Neuron (in vitro differentiated cells): Measurements from ENCODE around the gene HEPHL1.

Experiments
- H2AFZ ChIP-seq: one replicate; pipeline ENCODE4 v1.6.1; 2013; ENCODE audit warnings: low read depth, mild to moderate bottlenecking, inconsistent platforms, low read length, moderate library complexity
- H3K27me3 ChIP-seq: one replicate; pipeline ENCODE4 v1.6.1; 2013; ENCODE audit warnings: low read length; ENCODE audit not compliant: insufficient read depth
- H3K36me3 ChIP-seq: one replicate; pipeline ENCODE4 v1.6.1; 2013; ENCODE audit warnings: low read length; ENCODE audit not compliant: insufficient read depth
- H3K4me1 ChIP-seq: one replicate; pipeline ENCODE4 v1.6.1; 2013; ENCODE audit warnings: low read length; ENCODE audit not compliant: insufficient read depth
- H3K4me3 ChIP-seq: 2 replicates; pipeline ENCODE4 v1.5.1; 2013; ENCODE audit warnings: mild to moderate bottlenecking, low read length, moderate library complexity
- H3K9me3 ChIP-seq: one replicate; pipeline ENCODE4 v1.6.1; 2013; ENCODE audit warnings: low read length

The HEPHL1 gene

DNA sequence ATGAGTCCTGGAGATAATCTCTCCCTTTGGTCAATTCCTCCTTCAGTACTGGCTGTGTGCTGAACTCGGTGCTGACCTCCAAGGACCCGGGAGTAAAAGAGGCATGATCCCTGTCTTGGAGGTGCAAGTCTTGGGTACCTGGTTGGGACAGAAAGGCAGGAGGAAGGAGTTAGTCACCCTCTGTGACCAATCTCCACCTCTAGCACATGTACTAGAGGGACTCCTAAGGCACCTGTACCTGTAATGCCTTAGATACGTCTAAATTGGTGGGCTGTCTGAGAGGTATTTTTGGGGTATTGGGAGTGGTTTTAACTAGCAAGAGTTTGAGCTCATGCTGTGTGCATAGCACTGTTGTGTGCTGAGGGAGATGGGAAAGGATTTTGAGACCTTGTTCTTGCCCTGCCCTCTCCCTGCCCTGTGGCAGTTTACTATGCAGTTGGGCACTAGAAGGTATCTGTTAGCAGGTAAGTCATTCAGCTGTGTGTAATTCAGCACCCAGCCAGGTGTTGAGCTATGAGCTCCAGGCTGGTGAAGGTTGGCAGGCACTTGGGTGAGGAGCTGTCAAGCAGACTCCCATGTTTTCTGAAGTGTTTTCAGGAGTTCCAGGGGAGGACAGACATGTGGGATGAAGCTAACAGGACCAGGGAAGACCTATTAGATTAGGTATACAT is 110.0 kb downstream of the HEPHL1 start:
- Histone ChIP-seq H3K27me3 (no peaks in the 10 kb centered on the region), H3K4me3 (peak overlapping the region; percentile 68), H3K4me1 (peaks cover 37% of the 10 kb centered on the region), H2AFZ (no peak overlapping the region), H3K36me3 (no peaks in the 10 kb centered on the region), H3K9me3 (no peaks in the 10 kb centered on the region)

DNA sequence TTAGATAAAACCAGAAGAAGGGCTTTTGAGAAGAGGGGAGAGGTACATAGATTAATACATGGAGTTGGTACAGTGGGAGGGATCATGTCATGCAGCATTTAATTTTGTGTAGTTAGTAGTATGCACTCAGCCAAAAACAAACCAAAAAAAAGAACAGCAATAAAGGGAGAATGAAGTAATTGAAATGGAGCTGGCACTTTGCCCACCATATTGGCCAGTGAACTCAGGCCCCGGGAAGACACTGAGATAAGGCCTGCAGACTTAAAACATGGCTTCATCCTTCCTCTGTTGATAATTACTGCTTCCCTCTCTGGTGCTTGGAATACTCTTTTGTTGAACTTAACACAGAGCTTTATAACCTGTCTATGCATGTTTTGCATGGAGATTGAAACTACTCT is 110.6 kb downstream of the HEPHL1 start:
- H3K36me3 ChIP-seq, result no peaks in the 10 kb centered on the region
- no peaks in the 10 kb centered on the region for H3K27me3 ChIP-seq
- no peak overlapping the region for H3K4me3 ChIP-seq
- H3K9me3 ChIP-seq, result no peaks in the 10 kb centered on the region
- H3K4me1 ChIP-seq, result peaks cover 37% of the 10 kb centered on the region
- H2AFZ ChIP-seq, result no peak overlapping the region

DNA sequence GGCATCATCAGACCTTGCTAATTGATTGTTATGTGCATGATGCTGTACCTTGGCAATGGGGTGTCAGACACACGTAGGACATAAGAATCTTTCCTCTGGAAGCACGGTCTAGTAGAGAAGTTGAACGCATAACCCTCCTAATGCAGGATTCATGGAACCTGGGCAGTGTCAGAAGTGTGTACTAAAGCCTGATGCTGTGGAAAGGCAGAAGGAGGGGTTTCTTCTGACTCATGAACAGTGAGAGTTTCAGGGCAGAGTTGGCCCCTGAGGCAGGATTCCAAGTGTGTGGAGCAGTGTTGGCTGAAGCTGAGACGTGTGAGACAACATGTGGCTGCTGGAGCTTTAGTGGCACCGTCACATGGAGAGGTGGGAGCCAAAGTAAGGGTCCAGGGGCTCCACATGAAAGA is 111.0 kb downstream of the HEPHL1 start:
- H3K36me3 ChIP-seq, result no peaks in the 10 kb centered on the region
- peaks cover 34% of the 10 kb centered on the region for H3K4me1 ChIP-seq
- no peaks in the 10 kb centered on the region for H3K9me3 ChIP-seq
- no peak overlapping the region for H2AFZ ChIP-seq
- no peak overlapping the region for H3K4me3 ChIP-seq
- H3K27me3 ChIP-seq, result no peaks in the 10 kb centered on the region

DNA sequence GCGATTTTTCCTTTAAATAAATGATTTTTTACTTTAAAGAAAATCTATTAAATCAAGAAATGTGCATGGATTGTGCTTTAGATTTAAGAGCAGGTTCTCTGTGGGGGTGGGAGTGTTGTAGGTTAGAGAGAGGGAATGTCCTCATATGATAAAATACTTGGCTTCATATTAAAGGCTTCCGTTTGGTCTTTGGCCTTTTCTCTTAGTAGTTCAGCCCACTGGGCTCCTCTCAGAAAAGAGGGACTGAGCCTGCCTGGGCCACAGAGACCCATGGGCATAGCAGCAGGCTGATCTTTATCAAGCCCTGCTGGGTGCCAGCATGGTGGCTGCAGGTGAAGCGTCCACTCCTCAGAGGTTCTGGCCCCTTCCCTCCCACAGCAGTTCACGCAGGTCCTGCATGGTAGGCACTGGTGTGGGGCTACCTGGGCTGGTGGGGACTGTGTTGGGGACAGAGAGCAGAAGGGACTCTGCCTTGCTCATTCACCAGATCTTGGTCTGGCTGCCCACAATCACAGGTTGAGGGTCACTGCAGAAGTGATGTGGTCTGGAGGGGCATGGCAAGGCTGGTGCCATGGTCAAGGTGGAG is 111.8 kb downstream of the HEPHL1 start:
- Histone ChIP-seq H3K9me3 (no peaks in the 10 kb centered on the region), H3K4me3 (no peak overlapping the region), H3K36me3 (no peaks in the 10 kb centered on the region)

DNA sequence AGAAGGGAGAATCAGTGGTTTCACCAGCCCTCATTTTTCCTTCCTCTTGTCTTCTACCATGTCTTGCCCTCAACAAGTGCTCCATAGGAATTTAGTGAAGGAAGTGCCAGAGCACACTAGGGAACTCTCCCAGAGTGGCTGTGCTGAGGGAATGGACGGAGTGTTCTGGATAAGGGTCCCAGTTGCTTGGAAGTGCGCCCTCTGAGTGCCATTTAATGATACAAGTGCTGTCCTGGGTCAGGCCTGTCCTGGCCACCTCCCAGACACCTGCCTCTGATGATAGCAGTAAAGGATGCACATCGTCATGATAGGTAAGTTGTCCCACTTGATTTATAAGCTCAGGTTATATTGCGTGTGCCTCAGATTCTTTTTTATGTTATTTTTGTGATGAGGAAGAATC is 112.6 kb downstream of the HEPHL1 start:
- H3K9me3 ChIP-seq, result no peaks in the 10 kb centered on the region
- no peaks in the 10 kb centered on the region for H3K27me3 ChIP-seq
- peaks cover 26% of the 10 kb centered on the region for H3K4me1 ChIP-seq
- no peak overlapping the region for H2AFZ ChIP-seq
- no peaks in the 10 kb centered on the region for H3K36me3 ChIP-seq
- H3K4me3 ChIP-seq, result no peak overlapping the region

More for the DNA sequence above, 111.8 kb downstream of the HEPHL1 start:
- no peaks in the 10 kb centered on the region for H3K27me3 ChIP-seq
- no peak overlapping the region for H2AFZ ChIP-seq
- peaks cover 26% of the 10 kb centered on the region for H3K4me1 ChIP-seq

DNA sequence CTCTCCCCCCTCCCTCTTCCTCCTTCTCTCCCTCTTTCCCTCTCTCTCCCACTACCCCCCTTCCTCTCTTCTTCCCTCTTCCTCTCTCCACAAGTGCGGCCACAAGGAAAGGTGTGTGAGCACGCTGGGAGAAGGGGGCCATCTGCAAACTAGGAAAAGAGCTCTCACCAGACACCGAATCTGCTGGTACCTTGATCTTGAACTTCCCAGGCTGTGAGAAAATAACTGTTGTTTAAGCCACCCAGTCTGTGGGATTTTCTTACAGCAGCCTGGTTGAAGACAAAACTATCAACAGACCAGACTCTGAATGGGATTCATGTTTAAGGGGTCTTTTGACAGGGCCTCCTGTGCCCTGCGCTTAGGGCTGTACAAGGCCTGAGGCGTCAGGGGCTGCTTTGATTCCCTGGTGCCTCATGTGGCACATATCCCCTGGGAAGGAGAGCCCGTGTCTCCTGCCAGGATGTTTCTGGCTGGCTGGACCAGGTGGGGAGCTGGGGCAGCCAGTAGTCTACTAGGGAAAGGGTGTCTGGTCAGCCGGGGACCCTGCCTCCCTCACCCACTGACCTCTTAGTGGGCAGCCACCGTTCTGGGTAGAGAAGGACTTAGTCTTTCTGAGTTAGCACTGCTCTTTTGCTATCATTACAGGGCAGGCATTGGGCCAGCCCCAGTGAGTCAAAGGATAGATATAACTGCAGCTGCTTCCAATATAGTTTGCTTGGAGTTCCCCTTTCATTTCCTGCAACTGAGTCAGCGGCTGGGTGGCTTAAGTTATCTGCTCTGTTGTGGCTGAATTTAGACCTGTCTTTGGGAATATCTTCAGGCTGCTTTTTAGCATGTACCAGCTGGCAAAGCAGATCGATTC is 113.7 kb downstream of the HEPHL1 start:
- Histone ChIP-seq H2AFZ (no peak overlapping the region), H3K36me3 (no peaks in the 10 kb centered on the region), H3K4me3 (no peak overlapping the region), H3K4me1 (peaks cover 35% of the 10 kb centered on the region), H3K27me3 (no peaks in the 10 kb centered on the region), H3K9me3 (no peaks in the 10 kb centered on the region)

DNA sequence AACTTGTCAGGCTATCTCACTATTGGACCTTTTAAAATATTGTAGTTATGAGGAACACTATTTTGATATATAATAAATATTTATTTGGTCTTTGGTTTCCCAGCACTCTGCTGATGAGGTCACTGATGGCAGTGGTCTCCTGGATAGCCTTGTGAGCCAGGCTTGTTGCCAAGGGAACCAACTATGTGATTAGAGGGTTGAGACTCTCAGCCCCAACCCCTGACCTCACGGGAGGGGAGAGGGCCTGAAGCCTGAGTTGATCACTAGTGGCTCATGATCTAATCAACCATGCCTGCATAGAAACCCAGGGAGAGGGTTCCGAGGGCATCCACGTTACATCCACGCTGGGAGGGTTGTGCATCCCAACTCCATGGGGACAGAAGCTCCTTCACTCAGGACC is 118.3 kb downstream of the HEPHL1 start:
- Histone ChIP-seq H2AFZ (no peak overlapping the region), H3K27me3 (no peaks in the 10 kb centered on the region), H3K4me1 (peaks cover 17% of the 10 kb centered on the region), H3K9me3 (no peaks in the 10 kb centered on the region), H3K36me3 (no peaks in the 10 kb centered on the region), H3K4me3 (no peak overlapping the region)

DNA sequence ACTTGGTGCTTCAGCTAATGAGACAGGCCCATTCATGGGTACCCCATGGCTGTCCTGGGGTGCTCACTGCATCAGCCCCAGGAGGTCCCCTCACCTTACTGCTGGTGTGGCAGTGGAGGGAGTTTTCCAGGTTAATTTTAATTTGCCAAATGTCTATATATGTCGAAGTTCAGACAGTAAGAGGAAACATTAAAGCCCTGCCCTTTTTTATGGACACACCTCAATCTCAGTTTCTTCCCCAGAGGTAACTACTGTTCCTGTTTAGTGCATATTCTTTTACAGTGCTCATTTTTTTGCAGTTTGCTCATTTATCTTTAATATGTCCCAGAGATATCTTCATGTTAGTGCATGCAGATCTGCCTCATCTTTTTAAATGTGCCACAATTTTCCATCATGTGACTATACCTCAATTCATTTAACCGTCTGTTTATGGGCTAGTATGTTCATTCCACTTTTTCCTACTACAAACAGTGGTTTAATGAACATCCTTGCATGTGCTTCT is 119.1 kb downstream of the HEPHL1 start:
- Histone ChIP-seq H3K4me1 (peaks cover 17% of the 10 kb centered on the region), H3K9me3 (no peaks in the 10 kb centered on the region), H2AFZ (no peak overlapping the region), H3K27me3 (no peaks in the 10 kb centered on the region), H3K36me3 (no peaks in the 10 kb centered on the region), H3K4me3 (no peak overlapping the region)

DNA sequence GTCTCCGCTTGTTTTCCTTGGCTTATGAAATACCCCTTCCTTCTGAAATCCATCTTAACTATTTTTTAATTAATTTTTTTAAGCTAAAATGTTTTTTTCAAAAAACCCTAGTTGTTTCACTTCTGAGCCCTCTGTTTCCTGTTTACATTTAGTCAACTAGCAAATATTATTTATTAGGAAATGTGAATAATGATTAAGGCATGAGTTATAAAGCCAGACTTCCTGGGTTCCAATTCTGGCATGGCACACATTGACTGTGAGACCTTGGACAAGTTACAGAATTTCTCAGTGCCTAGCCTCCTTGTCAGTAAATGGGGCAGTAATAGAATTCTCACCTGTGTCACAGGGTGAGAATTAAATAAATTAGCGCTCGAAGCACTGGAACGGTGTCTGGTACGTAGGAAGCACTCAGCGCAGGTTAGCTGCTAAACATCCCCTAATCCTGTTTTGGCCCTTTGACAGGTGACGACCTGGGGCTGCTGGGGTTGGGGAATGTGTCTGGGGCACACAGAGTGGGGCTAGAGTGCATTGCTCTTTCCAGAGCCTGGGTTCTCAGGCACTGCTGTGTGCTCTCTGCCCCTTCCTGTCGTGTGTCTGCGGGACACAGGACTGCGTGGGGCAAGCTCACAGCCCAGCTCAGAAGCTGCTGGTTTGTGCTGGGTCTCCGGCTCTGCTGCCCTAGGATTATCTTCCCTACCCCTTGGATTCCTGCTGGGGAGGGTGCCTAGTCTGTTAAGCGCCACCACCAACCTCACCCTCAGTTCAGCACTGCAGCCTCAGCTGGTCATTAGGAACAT is 120.6 kb downstream of the HEPHL1 start:
- H3K4me3 ChIP-seq, result no peak overlapping the region
- H3K27me3 ChIP-seq, result no peaks in the 10 kb centered on the region
- H3K9me3 ChIP-seq, result no peaks in the 10 kb centered on the region
- H3K36me3 ChIP-seq, result peaks cover 2% of the 10 kb centered on the region
- peaks cover 17% of the 10 kb centered on the region for H3K4me1 ChIP-seq
- H2AFZ ChIP-seq, result no peak overlapping the region

DNA sequence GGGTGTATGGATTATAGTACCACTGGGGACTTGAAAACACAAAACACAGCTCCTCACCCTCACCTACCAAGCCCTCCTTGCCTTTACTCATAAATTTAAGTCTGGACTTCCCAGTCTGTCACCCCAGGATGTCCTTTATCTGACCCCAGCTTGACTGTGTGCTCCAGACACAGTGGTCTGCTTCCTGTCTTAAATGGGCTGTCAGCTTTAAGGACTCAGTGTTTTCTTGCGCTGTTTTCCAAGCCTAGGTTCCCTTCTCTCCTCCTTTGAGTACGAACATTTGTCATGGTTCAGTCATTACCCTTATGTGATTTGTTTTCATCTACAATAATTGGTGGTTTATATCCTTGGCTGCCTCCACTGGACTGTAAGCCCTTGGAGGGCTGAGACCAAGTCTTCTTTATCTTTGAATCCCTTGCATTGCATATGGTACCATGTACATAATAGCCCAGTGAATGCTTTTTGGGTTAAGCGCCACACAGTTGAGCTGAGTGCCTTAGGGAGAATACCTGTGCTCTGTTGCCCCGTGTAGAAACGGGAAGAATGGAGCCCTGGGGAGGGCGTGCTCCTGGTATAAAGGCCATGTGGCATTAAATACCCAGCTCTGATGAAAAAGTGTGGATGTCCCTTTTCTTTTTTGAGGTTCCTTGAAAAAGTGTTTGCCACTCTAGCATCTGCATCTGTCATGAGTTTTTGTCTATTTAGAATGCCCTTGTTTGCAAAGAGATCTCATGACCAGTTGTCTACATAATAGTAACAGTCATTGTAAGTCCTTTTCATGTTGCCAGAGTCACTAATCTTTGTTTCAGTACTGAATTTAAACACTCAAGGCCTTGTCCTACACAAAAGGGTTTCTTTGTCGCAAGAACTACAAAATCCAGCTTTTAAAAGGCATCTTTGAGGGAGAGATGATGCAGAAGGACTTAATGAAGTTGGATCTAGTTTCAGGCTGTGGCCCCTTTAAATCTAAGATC is 121.4 kb downstream of the HEPHL1 start:
- Histone ChIP-seq H3K4me1 (peaks cover 17% of the 10 kb centered on the region), H3K9me3 (no peaks in the 10 kb centered on the region), H2AFZ (no peak overlapping the region), H3K27me3 (no peaks in the 10 kb centered on the region), H3K36me3 (peaks cover 2% of the 10 kb centered on the region), H3K4me3 (no peak overlapping the region)

DNA sequence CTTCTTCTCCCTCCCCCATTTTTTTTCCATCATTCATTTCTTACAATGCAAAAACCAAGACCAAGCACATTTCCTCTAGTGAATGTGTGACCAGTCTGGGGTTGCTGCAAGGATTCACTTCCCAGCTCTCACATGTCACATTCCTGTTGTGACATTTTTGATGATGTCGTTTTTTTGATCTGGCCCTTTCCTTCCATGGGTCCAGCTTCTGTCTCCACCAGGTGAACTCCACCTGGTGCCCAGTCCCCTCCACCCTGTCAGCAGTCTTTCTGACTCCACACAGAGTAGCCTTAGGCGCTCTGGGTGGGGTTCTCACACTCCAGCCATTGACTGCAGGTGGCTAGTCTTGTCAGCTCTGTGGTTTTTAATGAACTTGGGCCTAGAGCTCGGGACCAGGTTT is 123.1 kb downstream of the HEPHL1 start:
- Histone ChIP-seq H3K4me1 (peaks cover 10% of the 10 kb centered on the region), H3K9me3 (no peaks in the 10 kb centered on the region), H3K4me3 (no peak overlapping the region), H2AFZ (no peak overlapping the region), H3K36me3 (peaks cover 2% of the 10 kb centered on the region), H3K27me3 (no peaks in the 10 kb centered on the region)

DNA sequence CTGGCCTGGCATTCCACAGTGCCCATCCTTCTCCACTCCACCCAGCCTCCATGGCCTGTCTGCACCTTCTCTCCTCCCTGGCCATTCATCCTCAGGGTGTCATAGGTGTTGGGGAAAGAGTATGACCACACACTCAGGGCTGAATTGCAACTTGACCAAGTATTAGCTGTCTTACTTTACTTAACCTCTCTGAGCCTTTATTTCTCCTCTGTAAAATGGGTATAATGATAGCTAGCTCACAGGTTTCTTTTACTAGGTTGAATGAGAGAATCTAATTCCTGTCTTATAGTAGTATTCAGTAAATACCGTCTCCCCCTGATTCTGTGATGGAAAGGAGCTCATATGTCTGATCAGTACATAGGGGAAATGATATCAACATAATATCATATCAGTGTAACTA is 123.5 kb downstream of the HEPHL1 start:
- no peaks in the 10 kb centered on the region for H3K9me3 ChIP-seq
- H3K4me3 ChIP-seq, result no peak overlapping the region
- peaks cover 2% of the 10 kb centered on the region for H3K36me3 ChIP-seq
- no peak overlapping the region for H2AFZ ChIP-seq
- no peaks in the 10 kb centered on the region for H3K27me3 ChIP-seq
- H3K4me1 ChIP-seq, result peaks cover 6% of the 10 kb centered on the region
